GM08714 (cell line): ENCODE results near the gene PCAT6.
"Not testable (repeated sequence)": the region's sequence is repeated elsewhere in the genome, so short reads cannot be mapped to it uniquely, and the experiment has no call there.

Experiments used
- H3K4me3 ChIP-seq: fragments of 200-500 bp; sonication (Bioruptor generic); 2 replicates; pipeline ENCODE4 v1.5.1; 2014; ENCODE audit warnings: mild to moderate bottlenecking, low read length, inconsistent platforms
- ZNF274 ChIP-seq: IDR thresholded peaks from 2 replicates; pipeline ENCODE4 v1.6.1; 2012; ENCODE audit warnings: mild to moderate bottlenecking, low read depth, low read length

The PCAT6 gene

GRCh38 chr1:202818819-202819218 is 8.1 kb downstream of the PCAT6 start:
- TF ChIP-seq ZNF274 = no peak
- no peak overlapping the region for H3K4me3 ChIP-seq

- no peak for TF ChIP-seq ZNF274
Observed at GRCh38 chr1:202821467-202821866, 10.7 kb downstream of the PCAT6 start.

GRCh38 chr1:202825748-202826147 is 15.0 kb downstream of the PCAT6 start:
- no peak for TF ChIP-seq ZNF274
- no peak overlapping the region for H3K4me3 ChIP-seq

More at GRCh38 chr1:202821467-202821866, 10.7 kb downstream of the PCAT6 start:
- H3K4me3 ChIP-seq = no peak overlapping the region

GRCh38 chr1:202829223-202829622 is 18.5 kb downstream of the PCAT6 start:
- H3K4me3 ChIP-seq = not testable (repeated sequence)

- TF ChIP-seq ZNF274 = no peak
- no peak overlapping the region for H3K4me3 ChIP-seq
Observed at GRCh38 chr1:202831906-202832305, 21.2 kb downstream of the PCAT6 start.

- TF ChIP-seq ZNF274 = no peak
Observed at GRCh38 chr1:202834771-202835547, 24.2 kb downstream of the PCAT6 start.

GRCh38 chr1:202835548-202836072 is 24.9 kb downstream of the PCAT6 start:
- no peak overlapping the region for H3K4me3 ChIP-seq
- no peak for TF ChIP-seq ZNF274

More at GRCh38 chr1:202834771-202835547, 24.2 kb downstream of the PCAT6 start:
- H3K4me3 ChIP-seq = no peak overlapping the region

- no peak for TF ChIP-seq ZNF274
- no peak overlapping the region for H3K4me3 ChIP-seq
Observed at GRCh38 chr1:202836623-202837403, 26.1 kb downstream of the PCAT6 start.

- H3K4me3 ChIP-seq = no peak overlapping the region
- TF ChIP-seq ZNF274 = no peak
Observed at GRCh38 chr1:202837746-202838262, 27.1 kb downstream of the PCAT6 start.

- no peak overlapping the region for H3K4me3 ChIP-seq
- TF ChIP-seq ZNF274 = no peak
Observed at GRCh38 chr1:202843081-202843480, 32.3 kb downstream of the PCAT6 start.

- TF ChIP-seq ZNF274 = no peak
- H3K4me3 ChIP-seq = no peak overlapping the region
Observed at GRCh38 chr1:202844259-202844658, 33.5 kb downstream of the PCAT6 start.

- no peak overlapping the region for H3K4me3 ChIP-seq
- no peak for TF ChIP-seq ZNF274
Observed at GRCh38 chr1:202844935-202845334, 34.2 kb downstream of the PCAT6 start.

GRCh38 chr1:202848191-202848542 is 37.4 kb downstream of the PCAT6 start:
- no peak for TF ChIP-seq ZNF274
- H3K4me3 ChIP-seq = no peak overlapping the region

- no peak for TF ChIP-seq ZNF274
- no peak overlapping the region for H3K4me3 ChIP-seq
Observed at GRCh38 chr1:202850593-202851362, 40.0 kb downstream of the PCAT6 start.
